ENCODE results near the gene SELENOM.
"Not testable (repeated sequence)": the region's sequence is repeated elsewhere in the genome, so short reads cannot be mapped to it uniquely, and the experiment has no call there.

SELENOM gene

DNA sequence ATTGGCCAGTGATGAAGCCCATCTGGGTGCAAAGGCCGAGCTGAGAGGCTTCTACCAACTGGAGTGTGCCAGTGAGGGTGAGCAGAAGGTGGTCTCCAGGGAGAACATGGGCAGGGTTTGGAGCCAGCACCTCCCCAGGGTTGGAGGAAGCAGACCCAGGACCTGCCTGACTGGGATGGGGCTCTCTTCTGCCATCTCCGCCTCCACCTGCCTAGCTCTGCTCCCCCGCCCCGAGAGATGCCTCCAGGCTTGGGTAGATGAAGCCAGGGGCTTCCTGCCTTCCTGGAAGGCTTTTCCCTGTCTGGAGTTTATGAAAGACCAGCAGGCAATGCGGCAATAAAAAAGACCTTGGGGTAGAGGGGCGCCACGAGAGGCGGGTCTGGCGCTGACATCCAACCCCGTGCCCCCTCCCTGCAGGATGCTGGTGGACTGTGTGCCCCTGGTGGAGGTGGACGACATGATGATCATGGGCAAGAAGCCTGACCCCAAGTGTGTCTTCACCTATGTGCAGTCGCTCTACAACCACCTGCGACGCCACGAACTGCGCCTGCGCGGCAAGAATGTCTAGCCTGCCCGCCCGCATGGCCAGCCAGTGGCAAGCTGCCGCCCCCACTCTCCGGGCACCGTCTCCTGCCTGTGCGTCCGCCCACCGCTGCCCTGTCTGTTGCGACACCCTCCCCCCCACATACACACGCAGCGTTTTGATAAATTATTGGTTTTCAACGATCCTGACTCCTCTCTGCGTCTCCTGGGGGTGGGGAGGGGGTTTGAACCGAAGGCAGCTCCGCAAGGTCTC lies 3.3 kb downstream of the SELENOM start:
- no peak for DNase-seq

DNA sequence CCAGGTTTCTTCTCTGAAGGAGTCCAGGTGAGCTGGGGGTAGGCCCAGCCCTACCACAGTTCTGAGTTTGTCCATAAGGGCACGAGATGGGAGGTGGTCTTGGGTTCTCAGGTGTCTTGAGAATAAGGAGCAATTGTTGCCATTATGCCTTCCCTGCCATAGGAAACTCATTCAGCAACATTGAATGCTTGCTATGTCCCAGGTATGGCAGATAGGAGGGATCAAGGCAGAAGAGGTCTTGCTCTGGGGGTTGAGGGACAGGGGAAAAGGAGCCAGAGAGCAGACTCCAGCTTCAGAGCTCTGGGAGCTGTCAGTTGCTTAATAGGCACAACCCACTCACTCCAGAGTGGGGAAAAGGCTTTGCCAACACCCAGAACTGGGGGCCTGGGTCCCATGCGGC lies 4.3 kb downstream of the SELENOM start:
- no peak for DNase-seq

DNA sequence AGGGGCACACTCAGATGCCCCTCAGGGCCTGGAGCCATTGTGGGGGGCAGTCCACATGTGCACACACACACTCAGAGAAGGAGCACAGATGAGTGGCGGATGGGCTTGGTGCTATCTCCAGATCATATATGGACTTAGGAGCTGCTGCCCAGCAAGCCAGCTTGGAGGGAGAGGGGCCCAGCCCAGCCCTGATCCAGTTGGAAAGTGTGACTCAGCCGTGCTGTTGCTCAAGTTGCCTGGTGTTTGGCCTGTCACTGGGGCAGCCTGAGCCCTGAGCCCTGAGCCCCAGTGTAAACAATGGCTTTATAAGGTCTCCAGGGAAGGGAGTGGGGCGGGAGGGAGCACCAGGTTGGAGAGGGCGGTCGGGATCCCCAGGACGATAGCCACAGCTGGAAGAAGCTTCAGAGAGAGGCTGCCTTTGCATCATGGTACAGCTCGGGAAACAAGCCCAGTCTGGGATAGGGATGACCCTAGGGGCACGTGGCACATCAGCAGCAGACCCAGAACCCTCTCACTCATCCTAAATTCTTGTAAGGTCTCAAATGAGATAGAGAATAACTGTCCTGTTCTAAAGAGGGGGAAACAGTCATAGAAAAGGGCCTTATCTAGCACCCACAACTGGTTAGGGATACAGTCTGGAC lies 4.8 kb downstream of the SELENOM start:
- DNase-seq: no peak

DNA sequence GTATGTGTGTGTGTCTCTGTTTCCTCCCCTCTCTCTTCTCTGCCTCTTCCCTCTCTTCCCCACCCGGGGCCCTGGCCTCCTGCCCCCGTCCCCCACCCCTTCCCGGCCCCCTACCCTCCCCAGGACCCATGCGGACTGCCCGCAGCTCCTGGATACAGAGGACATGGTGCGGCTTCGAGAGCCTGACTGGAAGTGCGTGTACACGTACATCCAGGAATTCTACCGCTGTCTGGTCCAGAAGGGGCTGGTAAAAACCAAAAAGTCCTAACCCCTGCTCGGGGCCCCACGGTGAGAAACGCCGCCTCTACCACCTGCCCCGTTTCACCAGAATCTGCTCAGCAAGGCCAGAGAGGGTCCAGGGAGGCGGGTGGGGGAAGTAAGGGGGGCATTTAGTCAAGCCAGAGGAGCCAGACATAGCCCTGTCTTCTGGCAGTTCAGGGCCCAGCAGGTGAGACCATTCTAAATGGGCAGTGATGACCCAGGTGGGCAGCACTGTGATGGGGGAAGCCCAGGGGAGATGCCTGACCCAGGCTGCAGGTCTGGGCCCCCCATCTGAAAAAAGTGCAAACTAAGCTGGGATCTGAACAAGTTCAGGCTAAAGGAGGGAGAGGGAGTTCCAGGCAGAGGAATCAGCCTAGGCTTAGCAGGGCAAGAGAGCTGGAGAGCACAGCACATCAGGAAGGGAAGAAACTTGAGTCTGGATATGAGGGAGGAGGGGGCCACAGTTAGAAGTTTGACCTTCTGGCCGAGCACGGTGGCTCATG lies 6.4 kb downstream of the SELENOM start:
- DNase-seq: no peak

DNA sequence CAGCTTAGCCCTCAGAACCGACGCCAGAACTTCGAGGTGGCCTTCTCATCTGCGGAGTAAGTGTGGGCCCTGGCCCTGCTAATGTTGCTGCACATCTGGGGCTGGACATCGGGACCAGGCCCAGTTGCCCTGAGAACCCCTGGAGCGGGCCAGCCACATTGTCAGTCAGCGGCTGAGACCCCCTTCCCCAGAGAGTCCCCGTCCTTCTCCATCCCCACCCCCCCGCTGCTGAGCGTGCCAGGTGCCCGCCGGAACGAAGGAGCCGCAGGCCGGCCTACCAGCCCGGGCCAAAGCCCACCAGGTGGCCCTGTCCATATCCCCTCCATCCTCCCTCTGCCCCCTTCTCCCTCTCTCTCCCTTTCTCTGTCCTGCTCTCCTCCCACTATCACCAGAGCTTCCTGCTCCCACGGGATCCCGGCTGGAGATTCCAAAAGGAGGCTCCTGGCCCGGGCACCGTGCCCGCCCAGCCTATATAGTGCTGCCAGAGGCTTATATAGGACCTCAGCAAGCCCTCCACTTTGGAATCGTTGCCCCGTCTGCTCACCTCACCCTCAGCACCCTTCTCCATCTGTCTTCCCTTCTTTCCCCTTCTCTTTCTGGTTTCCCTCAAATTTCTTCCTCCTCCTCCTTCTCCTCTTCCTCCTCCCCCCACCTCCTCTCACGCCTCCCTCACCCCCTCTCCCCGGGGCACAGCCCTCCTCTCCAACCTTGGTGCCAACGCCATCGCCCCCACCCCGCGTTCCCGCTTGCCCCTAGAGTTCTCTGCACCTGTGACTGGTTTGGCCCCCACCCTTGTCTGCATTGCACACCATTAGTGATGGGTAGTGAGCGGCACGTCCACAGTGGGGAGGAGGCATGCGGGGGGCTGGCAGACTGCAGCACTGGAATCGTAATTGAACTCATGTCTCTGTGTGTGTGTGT lies 7.3 kb downstream of the SELENOM start:
- DNase-seq: no peak

DNA sequence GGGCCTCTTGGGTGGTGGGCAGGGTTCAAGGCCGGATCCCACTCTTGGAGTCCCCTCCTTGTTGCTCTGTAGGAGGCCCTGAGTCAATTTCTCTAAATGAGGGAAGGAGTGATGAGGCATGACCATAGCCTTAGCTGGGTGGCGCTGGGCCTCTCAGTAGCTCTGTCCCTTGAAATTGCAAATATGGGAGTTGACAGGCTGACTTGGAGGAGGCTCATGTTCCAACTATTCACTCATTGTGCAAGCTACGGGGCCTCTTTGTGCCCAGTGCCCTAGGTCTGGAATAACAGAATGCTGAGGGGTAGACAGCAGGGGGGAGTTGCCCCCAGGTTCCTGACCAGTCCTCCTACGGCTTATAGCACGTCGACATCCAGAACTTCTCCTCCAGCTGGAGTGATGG lies 8.0 kb downstream of the SELENOM start:
- no peak for DNase-seq

- DNase-seq: no peak
These were observed 8.7 kb downstream of the SELENOM start for GRCh38 chr22:31098632-31099110.

GRCh38 chr22:31097941-31098631 lies 9.3 kb downstream of the SELENOM start:
- no peak for DNase-seq

- DNase-seq: not testable (repeated sequence)
These were observed 9.8 kb downstream of the SELENOM start for GRCh38 chr22:31097539-31097938.

- DNase-seq: no peak
These were observed 10.6 kb downstream of the SELENOM start for GRCh38 chr22:31096657-31097279.

- no peak for DNase-seq
These were observed 11.6 kb downstream of the SELENOM start for GRCh38 chr22:31095637-31096249.

DNA sequence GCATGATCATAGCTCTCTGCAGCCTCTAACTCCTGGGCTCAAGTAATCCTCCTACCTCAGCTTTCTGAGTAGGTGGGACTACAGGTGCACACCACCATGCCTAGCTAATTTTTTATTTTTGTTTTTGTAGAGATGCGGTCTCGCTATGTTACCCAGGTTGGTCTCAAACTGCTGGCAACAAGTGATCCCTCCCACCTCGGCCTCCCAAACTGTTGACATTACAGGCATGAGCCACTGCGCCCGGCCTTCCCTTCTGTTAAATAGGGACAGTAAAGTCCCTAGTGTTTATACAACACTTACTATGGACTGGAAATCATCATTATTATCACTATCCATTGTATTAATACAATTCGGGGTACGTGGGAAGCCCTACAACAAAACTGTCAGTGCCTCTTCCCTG lies 12.6 kb downstream of the SELENOM start:
- no peak for DNase-seq

- no peak for DNase-seq
These were observed 13.3 kb downstream of the SELENOM start for GRCh38 chr22:31094021-31094551.

DNA sequence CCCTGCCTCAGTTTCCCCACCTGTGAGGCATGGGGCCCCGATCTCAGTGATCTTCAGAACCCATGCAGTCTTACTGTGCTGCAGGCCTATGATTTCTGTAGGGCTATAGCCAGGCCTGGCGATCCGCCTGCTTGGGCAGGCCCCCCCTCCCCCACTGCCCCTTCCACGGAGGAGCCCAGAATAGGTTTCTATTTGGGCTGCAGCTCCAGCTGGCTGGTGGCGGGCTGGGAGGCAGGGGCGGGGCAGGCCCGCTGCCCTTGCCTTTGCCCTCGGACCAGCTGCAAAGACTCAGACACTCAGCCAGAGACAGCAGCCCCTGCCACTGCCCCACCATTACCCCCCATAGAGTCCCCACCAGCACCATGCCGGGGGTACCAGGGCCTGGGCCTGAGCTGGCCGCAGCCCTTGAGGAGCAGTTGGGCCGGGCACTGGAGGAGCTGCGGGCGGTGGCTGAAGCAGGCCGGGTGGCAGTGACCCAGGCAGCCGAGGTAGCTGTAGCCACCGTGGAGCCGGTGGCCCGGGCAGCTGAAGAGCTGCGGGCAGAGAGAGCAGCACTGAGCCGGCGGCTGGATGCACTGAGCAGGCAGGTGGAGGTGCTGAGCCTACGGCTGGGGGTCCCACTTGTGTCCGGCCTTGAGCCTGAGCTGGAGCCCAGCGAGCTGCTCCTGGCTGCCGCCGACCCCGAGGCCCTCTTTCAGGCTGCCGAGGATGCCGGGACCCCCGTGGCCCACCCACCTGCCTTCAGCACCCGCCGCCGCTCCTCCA lies 14.1 kb downstream of the SELENOM start:
- no peak for DNase-seq

DNA sequence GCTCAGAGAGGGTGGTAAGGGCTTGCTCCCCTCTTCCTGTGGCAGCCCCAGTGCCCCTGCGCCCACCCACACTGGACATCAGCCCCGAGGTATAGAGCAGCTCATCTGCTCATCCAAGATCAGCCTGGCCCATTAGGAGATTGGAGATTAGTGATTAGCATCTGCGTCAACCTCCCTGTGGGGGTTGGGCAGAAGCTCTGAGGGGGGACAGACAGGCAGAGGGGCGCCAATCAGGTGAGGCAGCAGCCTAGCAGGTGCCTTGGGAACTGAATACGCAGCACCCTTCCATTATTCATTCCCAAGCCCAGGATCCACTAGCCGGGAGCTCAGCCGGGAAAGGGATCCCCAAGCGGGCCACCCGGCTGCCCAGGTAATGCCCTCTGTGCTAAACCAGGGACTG lies 15.2 kb downstream of the SELENOM start:
- DNase-seq: no peak

DNA sequence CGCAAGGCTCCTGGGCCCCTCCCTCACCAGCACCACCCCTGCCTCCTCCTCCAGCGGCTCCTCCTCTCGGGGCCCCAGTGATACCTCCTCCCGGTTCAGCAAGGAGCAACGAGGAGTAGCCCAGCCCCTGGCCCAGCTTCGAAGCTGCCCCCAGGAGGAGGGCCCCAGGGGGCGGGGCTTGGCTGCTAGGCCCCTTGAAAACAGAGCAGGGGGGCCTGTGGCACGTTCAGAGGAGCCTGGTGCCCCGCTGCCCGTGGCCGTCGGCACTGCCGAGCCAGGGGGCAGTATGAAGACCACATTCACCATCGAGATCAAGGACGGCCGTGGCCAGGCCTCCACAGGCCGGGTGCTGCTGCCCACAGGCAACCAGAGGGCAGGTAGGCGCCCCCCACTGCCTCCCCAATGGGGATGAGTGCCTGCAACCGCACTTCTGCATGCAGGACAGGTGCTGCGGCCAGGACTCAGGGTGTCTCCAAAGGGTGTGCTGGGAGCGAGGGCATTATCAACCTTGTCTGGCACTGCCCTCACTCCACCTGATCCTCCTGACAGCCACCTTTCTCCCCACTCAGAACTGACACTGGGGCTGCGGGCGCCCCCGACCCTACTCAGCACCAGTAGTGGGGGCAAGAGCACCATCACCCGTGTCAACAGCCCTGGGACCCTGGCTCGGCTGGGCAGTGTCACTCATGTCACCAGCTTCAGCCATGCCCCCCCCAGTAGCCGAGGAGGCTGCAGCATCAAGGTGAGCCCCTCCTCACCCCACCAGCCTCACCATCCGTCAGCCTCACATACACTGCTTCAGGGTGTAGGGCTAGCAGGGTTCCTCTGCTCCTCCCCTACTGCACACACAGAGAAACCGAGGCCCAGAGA lies 16.0 kb downstream of the SELENOM start:
- DNase-seq: no peak

DNA sequence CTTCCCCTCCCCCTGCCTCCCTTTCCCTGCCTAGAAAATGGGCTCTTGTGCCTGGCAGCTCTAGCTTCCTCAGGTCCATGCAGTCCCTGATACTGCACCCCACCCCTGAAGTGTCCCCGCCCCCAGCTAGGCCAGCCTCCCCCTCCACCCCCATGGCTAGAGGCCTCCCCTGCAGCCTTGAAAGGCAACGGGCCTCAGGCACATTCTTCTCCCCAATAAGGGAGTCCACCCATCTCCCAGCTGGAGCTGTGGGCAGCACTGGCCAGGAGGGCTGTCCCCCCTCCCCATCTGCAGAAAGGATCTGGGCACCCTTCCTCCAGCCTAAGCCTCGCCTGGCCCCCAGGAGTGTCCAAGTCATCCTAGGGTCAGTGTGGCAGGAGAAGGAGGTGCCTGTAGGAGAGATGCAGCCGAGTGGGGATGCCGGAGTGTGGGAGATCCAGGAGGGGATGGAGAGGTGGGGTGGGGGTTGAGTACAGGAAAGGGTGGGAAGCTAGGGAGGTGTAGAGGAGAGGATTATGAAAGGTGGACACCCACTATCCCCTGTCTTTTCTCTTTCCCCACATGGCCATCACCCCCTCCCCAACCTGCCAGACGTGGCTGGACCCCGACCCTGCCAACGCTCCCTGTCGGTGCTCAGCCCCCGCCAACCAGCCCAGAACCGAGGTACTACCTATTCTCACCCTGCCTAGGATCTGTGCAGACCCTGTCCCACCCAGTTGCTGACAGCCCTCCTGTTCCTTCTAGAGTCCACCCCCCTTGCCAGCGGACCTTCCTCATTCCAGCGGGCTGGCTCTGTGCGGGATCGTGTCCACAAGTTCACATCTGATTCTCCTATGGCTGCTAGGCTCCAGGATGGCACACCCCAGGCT lies 16.9 kb downstream of the SELENOM start:
- no peak for DNase-seq

Measured in NCI-H2029 (cell line).